B cell (primary cell): ENCODE measurements around the gene CDYL2. TPM values are rescaled to one million over a fixed set of nuclear protein-coding genes. Genes with fewer than 3 reads are reported as not detected.

Experiments used
- ATAC-seq: fragments of 200-7000 bp; cut with Tn5 transposase; one replicate; pipeline ENCODE4 v1.10.0; 2021; ENCODE audit warnings: low read depth, mild to moderate bottlenecking, moderate number of reproducible peaks, moderate library complexity
- CTCF ChIA-PET: fragments of 350-600 bp; sonication (Branson Sonifier 250); formaldehyde crosslinking; loops from one replicate; lab custom pipeline; 2021; ENCODE audit warnings: antibody characterized with exemption, inconsistent platforms; lab: Charles Lee
- POLR2A ChIA-PET: fragments of 350-600 bp; sonication (Branson Sonifier 250); formaldehyde crosslinking; loops from one replicate; lab custom pipeline; 2021; ENCODE audit warnings: antibody characterized with exemption; lab: Charles Lee
- DNase-seq: peaks from one replicate; pipeline ENCODE4 v3.0.0; 2013
- H2AFZ ChIP-seq: 2 replicates; pipeline ENCODE4 v1.6.1; 2012; ENCODE audit warnings: mild to moderate bottlenecking, low read depth, low read length; ENCODE audit not compliant: insufficient read depth, poor library complexity, severe bottlenecking
- H3K27ac ChIP-seq, 2 donors: 1 replicate in 1 of 2; 2 replicates in 1 of 2; pipeline ENCODE4 v1.5.1; 2012 to 2013; ENCODE audit warnings: low read length in 2 of 2, mild to moderate bottlenecking in 2 of 2, moderate library complexity in 1 of 2
- H3K27me3 ChIP-seq, 4 experiments: fragments of 200-600 bp in 1 of 4; sonication (generic) in 1 of 4; replicated peaks in 1 of 4; 1 replicate in 2 of 4; 2 replicates in 2 of 4; pipeline versions ENCODE4 v1.6.1 to v1.7.0; 2013 to 2016; ENCODE audit warnings: low read length in 3 of 4, mild to moderate bottlenecking in 2 of 4, mixed read lengths in 1 of 4, moderate library complexity in 1 of 4; ENCODE audit not compliant: insufficient read depth in 4 of 4, control insufficient read depth in 3 of 4; ENCODE audit errors: control extremely low read depth in 1 of 4
- H3K36me3 ChIP-seq, 2 experiments: replicated peaks in 1 of 2; 1 replicate in 1 of 2; 2 replicates in 1 of 2; pipeline versions ENCODE4 v1.6.1 to v1.7.1; 2013; ENCODE audit warnings: low read length in 1 of 2; ENCODE audit not compliant: insufficient read depth in 2 of 2, control insufficient read depth in 1 of 2; ENCODE audit errors: control extremely low read depth in 1 of 2, extremely low read depth in 1 of 2
- H3K4me1 ChIP-seq, 2 donors: fragments of 200-600 bp in 1 of 2; sonication (generic) in 1 of 2; 1 replicate in 1 of 2; 2 replicates in 1 of 2; pipeline versions ENCODE4 v1.5.1 to v1.6.1; 2013 to 2017; ENCODE audit warnings: low read length in 2 of 2; ENCODE audit not compliant: control insufficient read depth in 2 of 2, insufficient read depth in 2 of 2
- H3K4me2 ChIP-seq: replicated peaks from 2 replicates; pipeline ENCODE3; 2012; ENCODE audit warnings: mild to moderate bottlenecking, low read depth, low read length; ENCODE audit not compliant: poor library complexity, severe bottlenecking
- H3K4me3 ChIP-seq, 5 experiments: fragments of 200-600 bp in 1 of 5; sonication (generic) in 1 of 5; 1 replicate in 3 of 5; 2 replicates in 2 of 5; pipeline versions ENCODE4 v1.5.1 to v1.7.0; 2011 to 2016; ENCODE audit warnings: low read length in 4 of 5, mild to moderate bottlenecking in 4 of 5, low read depth in 2 of 5, control low read depth in 1 of 5, moderate library complexity in 1 of 5; ENCODE audit not compliant: insufficient read depth in 1 of 5; ENCODE audit errors: control extremely low read depth in 1 of 5, extremely low read depth in 1 of 5
- H3K79me2 ChIP-seq: fragments of 200-600 bp; sonication (generic); one replicate; pipeline ENCODE4 v1.6.0; 2016; ENCODE audit warnings: low read length; ENCODE audit not compliant: control insufficient read depth, insufficient read depth
- H3K9ac ChIP-seq: fragments of 200-600 bp; sonication (generic); 2 replicates; pipeline ENCODE4 v1.6.1; 2017; ENCODE audit warnings: mild to moderate bottlenecking, low read length, moderate library complexity
- H3K9me3 ChIP-seq, 3 donors: one replicate each; pipeline versions ENCODE4 v1.6.1 to v1.7.1; 2013; ENCODE audit warnings: low read length in 2 of 3; ENCODE audit not compliant: control insufficient read depth in 2 of 3, insufficient read depth in 1 of 3; ENCODE audit errors: control extremely low read depth in 1 of 3
- H4K20me1 ChIP-seq: 2 replicates; pipeline ENCODE4 v1.6.0; 2012; ENCODE audit warnings: mild to moderate bottlenecking, low read length; ENCODE audit not compliant: insufficient read depth, control insufficient read depth, poor library complexity, severe bottlenecking
- H3K27ac Mint-ChIP-seq: one replicate; pipeline ENCODE4 v1.8.0; 2021; ENCODE audit warnings: mixed read lengths
- H3K27me3 Mint-ChIP-seq: one replicate; pipeline ENCODE4 v1.8.0; 2021; ENCODE audit warnings: mixed read lengths
- H3K4me1 Mint-ChIP-seq: one replicate; pipeline ENCODE4 v1.8.0; 2021; ENCODE audit warnings: mixed read lengths
- H3K4me3 Mint-ChIP-seq: one replicate; pipeline ENCODE4 v1.8.0; 2021; ENCODE audit warnings: mixed read lengths
- H3K9me3 Mint-ChIP-seq: one replicate; pipeline ENCODE4 v1.8.0; 2022; ENCODE audit warnings: mixed read lengths; ENCODE audit not compliant: insufficient read depth
- EZH2 ChIP-seq: IDR thresholded peaks from 2 replicates; pipeline ENCODE4 v1.6.1; 2012; ENCODE audit warnings: borderline replicate concordance, low read depth, mild to moderate bottlenecking, moderate library complexity, low read length; ENCODE audit not compliant: insufficient read depth, poor library complexity, severe bottlenecking
- WGBS: methylation state at CpG from one replicate; pipeline ENCODE4 v1.1.5; 2013; ENCODE audit warnings: missing lambda C conversion rate; ENCODE audit not compliant: insufficient coverage; 5-methylcytosine and 5-hydroxymethylcytosine counted together
- intact Hi-C: fragments of 100-400 bp; cut with micrococcal nuclease; formaldehyde crosslinking; loops from one replicate; pipeline ENCODE4 v1.10.0; 2022
- polyA plus RNA-seq: library from polyadenylated mRNA; depleted of rRNA; stranded (reverse); fragments of >200 nt; gene quantifications from 2 replicates; pipeline ENCODE4 v1.2.3, GENCODE V29; 2012
- total RNA-seq, 2 donors: library from RNA; stranded (reverse); fragments of 120-200 nt in 1 of 2; gene quantifications; 1 replicate in 1 of 2; 2 replicates in 1 of 2; pipeline versions ENCODE4 v1.2.3 to v1.2.4, GENCODE V29; 2013 to 2022
- TF ChIP-seq, protein P1 (sequence below): fragments of 200-600 bp; IDR thresholded peaks from one replicate; pipeline ENCODE4 v1.8.0; 2022; ENCODE audit warnings: antibody characterized with exemption, mild to moderate bottlenecking

The CDYL2 gene
- total and polyA plus RNA-seq, 2 donors (not counting 1 experiment from before 2014, with no cell fraction given) = 0.66 to 6.6 TPM

DNA sequence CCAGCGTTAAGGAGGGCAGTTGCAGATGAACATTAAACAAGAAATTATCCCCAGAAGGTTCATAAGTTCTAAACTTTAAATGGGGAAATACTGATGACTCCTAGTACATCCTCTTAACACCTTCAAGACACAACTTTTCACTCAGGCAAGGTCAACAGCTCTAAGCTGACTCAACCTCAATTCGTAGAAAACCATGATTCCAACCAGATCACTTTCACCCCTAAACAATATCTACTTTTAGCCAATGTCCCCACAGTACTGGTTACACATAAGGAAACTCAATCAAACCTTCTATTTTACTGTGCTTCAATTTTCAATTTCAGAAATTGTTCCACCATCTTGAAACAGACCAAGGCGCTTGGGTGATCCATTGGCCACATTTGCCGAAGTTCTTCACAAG lies 2.3 kb downstream of the CDYL2 start:
- DNase-seq = no peak
- H3K9ac ChIP-seq = no peak overlapping the region
- no peaks in the 10 kb centered on the region for H3K9me3 Mint-ChIP-seq
- H4K20me1 ChIP-seq = no peaks in the 10 kb centered on the region
- no peaks in the 10 kb centered on the region for H3K36me3 ChIP-seq
- H3K4me1 Mint-ChIP-seq = peaks cover 7% of the 10 kb centered on the region
- no peaks in the 10 kb centered on the region for H3K9me3 ChIP-seq
- ChIA-PET CTCF (no interaction called here), POLR2A (no interaction called here)
- no peak overlapping the region for H3K27ac Mint-ChIP-seq
- peaks cover 0 to 19% (median 8%) of the 10 kb centered on the region in 4 experiments for H3K27me3 ChIP-seq
- H2AFZ ChIP-seq = no peak overlapping the region
- H3K4me2 ChIP-seq = no peak overlapping the region
- H3K27ac ChIP-seq = no peak overlapping the region
- no peak overlapping the region for H3K4me3 ChIP-seq
- H3K4me3 Mint-ChIP-seq = peak overlapping the region; percentile 64
- H3K79me2 ChIP-seq = no peaks in the 10 kb centered on the region
- intact Hi-C loops = loop anchor here (5.0 kb wide), 1 partner anchor 260 kb away; the partner anchor contains the start of gene DYNLRB2
- H3K27me3 Mint-ChIP-seq = peaks cover 12% of the 10 kb centered on the region
- 97% methylated on average over 4 of the region's 4 CpGs for WGBS
- TF ChIP-seq, protein P1, sequence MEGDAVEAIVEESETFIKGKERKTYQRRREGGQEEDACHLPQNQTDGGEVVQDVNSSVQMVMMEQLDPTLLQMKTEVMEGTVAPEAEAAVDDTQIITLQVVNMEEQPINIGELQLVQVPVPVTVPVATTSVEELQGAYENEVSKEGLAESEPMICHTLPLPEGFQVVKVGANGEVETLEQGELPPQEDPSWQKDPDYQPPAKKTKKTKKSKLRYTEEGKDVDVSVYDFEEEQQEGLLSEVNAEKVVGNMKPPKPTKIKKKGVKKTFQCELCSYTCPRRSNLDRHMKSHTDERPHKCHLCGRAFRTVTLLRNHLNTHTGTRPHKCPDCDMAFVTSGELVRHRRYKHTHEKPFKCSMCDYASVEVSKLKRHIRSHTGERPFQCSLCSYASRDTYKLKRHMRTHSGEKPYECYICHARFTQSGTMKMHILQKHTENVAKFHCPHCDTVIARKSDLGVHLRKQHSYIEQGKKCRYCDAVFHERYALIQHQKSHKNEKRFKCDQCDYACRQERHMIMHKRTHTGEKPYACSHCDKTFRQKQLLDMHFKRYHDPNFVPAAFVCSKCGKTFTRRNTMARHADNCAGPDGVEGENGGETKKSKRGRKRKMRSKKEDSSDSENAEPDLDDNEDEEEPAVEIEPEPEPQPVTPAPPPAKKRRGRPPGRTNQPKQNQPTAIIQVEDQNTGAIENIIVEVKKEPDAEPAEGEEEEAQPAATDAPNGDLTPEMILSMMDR = no peak
- TF ChIP-seq EZH2 = no peak
- H3K4me1 ChIP-seq = peaks cover 5 to 6% of the 10 kb centered on the region in 2 donors
- no peak for ATAC-seq

DNA sequence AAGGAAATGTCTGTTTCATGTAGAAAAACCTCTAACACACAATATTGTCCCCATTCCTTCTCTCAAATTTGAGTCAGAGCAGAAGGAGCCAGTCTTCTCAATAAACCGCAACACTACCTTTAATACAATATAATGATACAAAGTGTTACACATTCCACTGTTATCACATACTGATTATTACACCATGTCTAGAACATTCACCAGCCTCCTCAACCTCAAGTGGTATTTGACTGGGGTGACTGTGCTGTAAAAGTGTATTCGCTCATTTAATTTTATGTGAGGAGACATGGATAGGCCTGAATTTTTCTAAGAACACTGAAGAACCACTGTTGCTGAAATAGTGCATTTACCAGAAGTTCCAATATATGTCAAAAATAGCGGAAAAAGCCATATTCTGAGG lies 10.3 kb downstream of the CDYL2 start:
- Histone ChIP-seq H3K4me3 (no peak overlapping the region), H3K4me1 (no peaks in the 10 kb centered on the region), H3K27ac (no peak overlapping the region), H2AFZ (no peak overlapping the region), H3K9ac (no peak overlapping the region), H3K4me2 (no peak overlapping the region), H3K36me3 (no peaks in the 10 kb centered on the region), H3K27me3 (no peaks in the 10 kb centered on the region), H3K79me2 (no peaks in the 10 kb centered on the region), H4K20me1 (no peaks in the 10 kb centered on the region), H3K9me3 (peaks cover 0 to 3% (median 0%) of the 10 kb centered on the region in 3 donors)
- DNase-seq = no peak
- ATAC-seq = no peak
- no peaks in the 10 kb centered on the region for H3K4me1 Mint-ChIP-seq
- TF ChIP-seq, protein P1 = no peak
- TF ChIP-seq EZH2 = no peak
- H3K27ac Mint-ChIP-seq = no peak overlapping the region
- WGBS = 100% methylated on average over 1 of the region's 3 CpGs
- ChIA-PET CTCF (interaction anchor here (0.6 kb wide), 1 partner anchor 801 kb away, joined by 3 read pairs; no protein-coding TSS in a partner anchor), POLR2A (no interaction called here)
- intact Hi-C loops = no loop called here
- peaks cover 4% of the 10 kb centered on the region for H3K9me3 Mint-ChIP-seq
- no peaks in the 10 kb centered on the region for H3K27me3 Mint-ChIP-seq
- no peak overlapping the region for H3K4me3 Mint-ChIP-seq
